ENCODE data around the gene TKT.

GRCh38 chr3:53198256-53198977, 57.4 kb downstream of the TKT start:
- TF ChIP-seq POLR2AphosphoS5 (IDR thresholded peaks at IDR 0.05; ENCODE audit: low read depth, low read length) (no peak), TAF1 (IDR thresholded peaks at IDR 0.05; ENCODE audit: borderline replicate concordance, insufficient read depth, low read length) (no peak)
